Gastrocnemius medialis (tissue), 4 donors: ENCODE results near the gene STAP2. TPM values are rescaled to one million over a fixed set of nuclear protein-coding genes. Genes with fewer than 3 reads are reported as not detected.

Experiments
- ATAC-seq, 2 donors: fragments of 150-250 bp; one replicate each; pipeline ENCODE4 v1.9.1; 2016
- DNase-seq, 2 donors: peaks; one replicate each; pipeline ENCODE4 v3.0.0-alpha.2; 2019
- H3K27ac ChIP-seq, 4 donors: fragments of 200-600 bp; sonication (generic); 1 replicate in 1 of 4; 2 replicates in 3 of 4; pipeline ENCODE4 v1.5.1; 2016 to 2018; ENCODE audit warnings: mild to moderate bottlenecking in 2 of 4, moderate library complexity in 1 of 4
- H3K27me3 ChIP-seq, 3 donors: fragments of 200-600 bp; sonication (generic) in 2 of 3; 1 replicate in 1 of 3; 2 replicates in 2 of 3; pipeline versions ENCODE4 v1.5.1 to v1.6.0; 2016 to 2019; ENCODE audit warnings: mild to moderate bottlenecking in 1 of 3, moderate library complexity in 1 of 3
- H3K36me3 ChIP-seq, 2 donors: fragments of 200-600 bp; sonication (generic) in 1 of 2; one replicate each; pipeline ENCODE4 v1.5.1; 2017 to 2018
- H3K4me1 ChIP-seq, 2 donors: fragments of 200-600 bp; sonication (generic) in 1 of 2; one replicate each; pipeline ENCODE4 v1.5.1; 2016 to 2017; ENCODE audit warnings: mild to moderate bottlenecking in 2 of 2
- H3K4me3 ChIP-seq, 4 donors: fragments of 200-600 bp; sonication (generic) in 3 of 4; 1 replicate in 1 of 4; 2 replicates in 3 of 4; pipeline ENCODE4 v1.5.1; 2016 to 2019; ENCODE audit warnings: mild to moderate bottlenecking in 2 of 4
- H3K9me3 ChIP-seq, 3 donors: fragments of 200-600 bp; sonication (generic) in 2 of 3; 1 replicate in 1 of 3; 2 replicates in 2 of 3; pipeline ENCODE4 v1.5.1; 2016 to 2019
- POLR2A ChIP-seq, 2 donors: fragments of 450-650 bp; IDR thresholded peaks; one replicate each; pipeline ENCODE4 v1.6.1; 2017; ENCODE audit warnings: antibody characterized with exemption in 2 of 2, mild to moderate bottlenecking in 2 of 2, moderate library complexity in 2 of 2
- in situ Hi-C, 4 donors: fragments of 200-750 bp; cut with MboI; loops; one replicate each; pipeline versions ENCODE4 v1.15.0 to v1.8.0; 2017; ENCODE audit warnings: low sequenced_read_pairs in 4 of 4
- intact Hi-C: fragments of 100-400 bp; cut with DNase I; formaldehyde crosslinking; loops from one replicate; pipeline ENCODE4 v1.15.1; 2023; ENCODE audit warnings: low total_unique reads
- total RNA-seq, 4 donors: library from RNA; depleted of rRNA; stranded (reverse); fragments of >200 nt; gene quantifications; one replicate each; pipeline versions ENCODE4 v1.1.0 to v1.2.3, GENCODE V29; 2016
- TF ChIP-seq, protein P1 (sequence below), 5 experiments: fragments of 450-650 bp in 3 of 5; fragments of 200-600 bp in 2 of 5; sonication (generic) in 2 of 5; IDR thresholded peaks in 4 of 5; conservative IDR thresholded peaks in 1 of 5; 1 replicate in 4 of 5; 2 replicates in 1 of 5; pipeline ENCODE4 v1.5.1; 2016 to 2019; ENCODE audit warnings: antibody characterized with exemption in 5 of 5, mild to moderate bottlenecking in 3 of 5, moderate library complexity in 3 of 5

Gene STAP2
- total RNA-seq, 4 donors from 2014 or later, result 0.94 to 2.1 (median 1.3) TPM; not detected in 1

DNA sequence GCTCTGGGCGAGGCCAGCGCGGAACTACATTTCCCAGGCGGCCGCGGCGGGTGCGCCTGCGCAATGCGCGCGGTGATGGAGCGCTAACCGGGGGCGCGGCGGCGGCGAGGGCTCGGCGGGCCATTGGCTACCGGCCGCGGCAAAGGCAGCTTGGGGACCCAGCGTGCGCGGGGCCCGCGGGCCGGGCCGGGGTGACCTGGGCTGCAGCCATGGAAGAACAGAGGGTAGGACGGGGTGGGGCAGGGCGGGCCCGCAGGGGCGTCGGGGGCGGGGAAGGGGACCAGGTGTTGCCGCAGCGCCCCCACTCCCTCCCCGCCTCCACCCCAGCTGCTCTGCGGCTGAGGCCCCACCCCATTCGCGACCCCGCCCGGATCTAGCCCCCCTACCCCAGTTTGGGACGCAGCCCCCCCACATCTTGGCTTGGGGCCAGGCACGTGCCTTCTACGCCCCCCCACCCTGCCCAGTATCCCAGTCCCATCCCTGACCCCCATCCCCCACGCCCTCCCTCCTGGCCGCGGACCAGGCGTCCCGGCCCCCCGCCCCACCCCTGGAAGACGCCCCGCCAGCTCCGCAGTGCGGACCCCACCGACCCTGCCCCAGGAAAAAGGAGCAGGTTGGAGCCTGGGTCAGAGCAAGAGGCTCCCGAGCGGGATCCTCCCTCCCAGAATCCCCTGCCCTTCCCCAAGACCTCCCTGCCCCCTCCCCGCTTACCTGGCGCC lies 33.9 kb downstream of the STAP2 start, which contains the start of gene FSD1:
TSS of gene FSD1 (plus strand) at position 61 of the 719 bp plus-strand sequence. CDS start at position 210, 149 bp downstream.
- TF ChIP-seq, protein P1, sequence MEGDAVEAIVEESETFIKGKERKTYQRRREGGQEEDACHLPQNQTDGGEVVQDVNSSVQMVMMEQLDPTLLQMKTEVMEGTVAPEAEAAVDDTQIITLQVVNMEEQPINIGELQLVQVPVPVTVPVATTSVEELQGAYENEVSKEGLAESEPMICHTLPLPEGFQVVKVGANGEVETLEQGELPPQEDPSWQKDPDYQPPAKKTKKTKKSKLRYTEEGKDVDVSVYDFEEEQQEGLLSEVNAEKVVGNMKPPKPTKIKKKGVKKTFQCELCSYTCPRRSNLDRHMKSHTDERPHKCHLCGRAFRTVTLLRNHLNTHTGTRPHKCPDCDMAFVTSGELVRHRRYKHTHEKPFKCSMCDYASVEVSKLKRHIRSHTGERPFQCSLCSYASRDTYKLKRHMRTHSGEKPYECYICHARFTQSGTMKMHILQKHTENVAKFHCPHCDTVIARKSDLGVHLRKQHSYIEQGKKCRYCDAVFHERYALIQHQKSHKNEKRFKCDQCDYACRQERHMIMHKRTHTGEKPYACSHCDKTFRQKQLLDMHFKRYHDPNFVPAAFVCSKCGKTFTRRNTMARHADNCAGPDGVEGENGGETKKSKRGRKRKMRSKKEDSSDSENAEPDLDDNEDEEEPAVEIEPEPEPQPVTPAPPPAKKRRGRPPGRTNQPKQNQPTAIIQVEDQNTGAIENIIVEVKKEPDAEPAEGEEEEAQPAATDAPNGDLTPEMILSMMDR (IDR thresholded peaks at IDR 0.05 in 4 of 5, conservative IDR thresholded peaks at IDR 0.05 in 1 of 5), result no peak
- TF ChIP-seq POLR2A (IDR thresholded peaks at IDR 0.05), result no peak
- in situ Hi-C loops, result no loop called here
- no peak within 1 kb of the TSS for H3K4me3 ChIP-seq
- H3K9me3 ChIP-seq, result no peaks in the 10 kb centered on the region
- no peak within 1 kb of the TSS for H3K27ac ChIP-seq
- H3K27me3 ChIP-seq, result peaks cover 12 to 19% (median 13%) of the 10 kb centered on the region in 3 donors
- ATAC-seq, result no peak
- no peak for DNase-seq
- no peaks in the 10 kb centered on the region for H3K4me1 ChIP-seq
- intact Hi-C loops, result no loop called here
- H3K36me3 ChIP-seq, result no peaks in the 10 kb centered on the region

DNA sequence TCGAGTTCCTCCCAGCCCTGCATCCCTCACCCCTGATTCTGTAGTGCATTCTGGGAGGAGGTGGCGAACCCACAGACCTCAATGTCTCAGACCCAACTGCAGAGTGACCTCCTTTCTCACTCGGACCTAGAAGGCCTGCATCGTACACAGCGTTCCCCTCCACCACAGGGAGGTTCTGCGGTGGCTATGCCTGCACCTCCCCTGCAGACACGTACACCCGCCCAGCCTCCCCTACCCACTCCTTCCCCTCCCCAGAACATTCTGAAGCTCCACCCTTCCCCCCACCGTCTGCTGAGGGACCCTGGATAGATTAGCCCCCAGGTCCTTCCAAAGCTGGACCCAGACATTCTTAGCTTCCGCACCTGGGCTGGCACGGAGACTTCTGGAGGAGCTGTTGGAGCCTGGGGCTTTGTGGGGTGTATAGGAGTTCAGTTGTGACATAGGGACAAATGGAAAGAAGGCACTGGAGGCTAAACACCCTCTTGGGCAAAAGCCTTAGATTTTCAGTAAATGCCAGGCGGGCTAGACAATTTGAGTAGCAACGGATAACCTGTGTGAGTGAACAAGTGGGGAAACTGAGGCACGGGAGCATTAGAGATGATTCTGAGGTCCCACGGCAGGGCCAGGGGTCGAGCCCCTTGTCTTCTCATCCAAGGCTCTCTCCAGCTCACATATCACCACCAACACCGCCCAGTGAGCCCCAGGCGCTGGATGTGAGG lies 34.6 kb downstream of the STAP2 start:
- Histone ChIP-seq H3K36me3 (no peaks in the 10 kb centered on the region), H3K27me3 (peaks cover 12 to 19% (median 13%) of the 10 kb centered on the region in 3 donors), H3K4me1 (no peaks in the 10 kb centered on the region), H3K27ac (no peak overlapping the region), H3K9me3 (no peaks in the 10 kb centered on the region), H3K4me3 (no peak overlapping the region)
- no peak for ATAC-seq
- in situ Hi-C loops, result no loop called here
- DNase-seq, result no peak
- no peak for TF ChIP-seq POLR2A (IDR thresholded peaks at IDR 0.05)
- TF ChIP-seq, protein P1 (IDR thresholded peaks at IDR 0.05 in 4 of 5, conservative IDR thresholded peaks at IDR 0.05 in 1 of 5), result no peak
- intact Hi-C loops, result no loop called here

DNA sequence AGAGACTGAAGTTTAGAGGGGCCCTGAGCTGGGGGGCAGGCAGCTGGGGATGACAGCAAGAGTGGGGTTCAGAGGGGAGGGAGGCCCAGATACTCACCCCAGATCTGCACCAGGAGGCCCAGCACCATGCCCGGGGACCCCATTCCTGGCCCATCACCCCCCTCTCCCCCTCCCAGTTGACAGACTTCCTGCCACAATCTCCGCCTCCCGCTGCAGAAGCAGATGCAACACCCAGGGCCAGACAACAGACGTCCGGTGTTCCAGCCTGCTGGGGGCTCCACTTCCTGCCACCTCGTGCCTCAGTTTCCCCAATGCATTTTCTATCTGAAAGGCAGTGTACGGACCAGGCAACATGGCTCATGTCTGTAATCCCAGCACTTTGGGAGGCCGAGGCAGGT lies 36.4 kb downstream of the STAP2 start, which contains the start of gene TMIGD2:
TSS of gene TMIGD2 (minus strand) at position 147 of the 398 bp plus-strand sequence. CDS start at position 143, 4 bp downstream.
- intact Hi-C loops, result no loop called here
- no peak within 1 kb of the TSS for H3K27ac ChIP-seq
- H3K36me3 ChIP-seq, result no peaks in the 10 kb centered on the region
- H3K4me3 ChIP-seq, result no peak within 1 kb of the TSS
- H3K9me3 ChIP-seq, result no peaks in the 10 kb centered on the region
- TF ChIP-seq, protein P1 (IDR thresholded peaks at IDR 0.05 in 4 of 5, conservative IDR thresholded peaks at IDR 0.05 in 1 of 5), result no peak
- no peak for TF ChIP-seq POLR2A (IDR thresholded peaks at IDR 0.05)
- H3K4me1 ChIP-seq, result no peaks in the 10 kb centered on the region
- H3K27me3 ChIP-seq, result peaks cover 12 to 20% (median 14%) of the 10 kb centered on the region in 3 donors
- ATAC-seq, result no peak
- in situ Hi-C loops, result no loop called here
- DNase-seq, result no peak

DNA sequence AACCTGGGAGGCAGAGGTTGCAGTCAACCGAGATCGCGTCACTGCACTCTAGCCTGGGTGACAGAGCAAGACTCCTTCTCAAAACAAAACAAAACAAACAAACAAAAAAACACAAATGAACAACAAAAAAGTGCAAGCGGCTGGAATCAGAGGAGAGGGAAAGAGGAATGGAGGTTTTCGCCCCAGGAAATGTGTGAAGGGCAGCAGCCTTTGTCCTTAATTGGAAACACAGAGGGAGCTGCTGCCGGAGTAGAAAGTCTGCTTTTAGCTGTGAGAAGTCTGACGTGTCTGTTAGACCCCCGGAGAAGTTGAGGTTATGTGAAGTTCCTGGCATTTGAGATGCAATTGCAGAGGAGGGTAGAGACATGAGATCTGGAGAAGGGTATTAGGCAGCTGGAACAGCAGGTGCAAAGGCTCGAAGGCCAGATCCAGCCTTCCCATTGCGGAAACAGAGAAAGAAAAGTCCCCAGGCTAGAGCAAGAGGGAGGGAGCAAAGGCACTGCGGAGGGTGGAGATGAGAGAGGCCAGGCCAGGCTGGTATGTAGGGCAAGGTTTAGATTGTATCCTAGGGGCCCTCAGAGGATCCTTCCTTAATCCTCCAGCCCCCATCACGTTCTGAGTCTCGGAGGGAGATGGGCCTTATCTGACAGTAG lies 36.9 kb downstream of the STAP2 start:
- no peak for TF ChIP-seq POLR2A (IDR thresholded peaks at IDR 0.05)
- TF ChIP-seq, protein P1 (IDR thresholded peaks at IDR 0.05 in 4 of 5, conservative IDR thresholded peaks at IDR 0.05 in 1 of 5), result no peak
- intact Hi-C loops (no loop called here), in situ Hi-C loops (no loop called here)
- peaks cover 12 to 25% (median 16%) of the 10 kb centered on the region in 3 donors for H3K27me3 ChIP-seq
- H3K4me3 ChIP-seq, result no peak overlapping the region
- H3K4me1 ChIP-seq, result no peaks in the 10 kb centered on the region
- H3K27ac ChIP-seq, result no peak overlapping the region
- DNase-seq (no peak), ATAC-seq (no peak)
- no peaks in the 10 kb centered on the region for H3K36me3 ChIP-seq
- no peaks in the 10 kb centered on the region for H3K9me3 ChIP-seq
